HG03066 (cell line): ENCODE results near the gene ZNF789.
"Not testable (repeated sequence)": the region's sequence is repeated elsewhere in the genome, so short reads cannot be mapped to it uniquely, and the experiment has no call there.

Experiments used
- ATAC-seq: cut with Tn5 transposase; IDR thresholded peaks from one replicate; pipeline ENCODE4 v1.9.1; 2021; ENCODE audit warnings: low read depth; ENCODE audit not compliant: unreplicated experiment

ZNF789 gene

GRCh38 chr7:99501236-99501635 lies 28.5 kb downstream of the ZNF789 start:
- not testable (repeated sequence) for ATAC-seq

- peak; percentile 74 for ATAC-seq
Observed at GRCh38 chr7:99504281-99504602, 31.6 kb downstream of the ZNF789 start.

GRCh38 chr7:99504603-99505323 lies 32.1 kb downstream of the ZNF789 start, which contains the start of gene ZKSCAN5:
Gene ZKSCAN5 (plus strand): TSS chr7:99504662. CDS start chr7:99506045, 1,383 bp downstream.
- peak; percentile 70 for ATAC-seq

GRCh38 chr7:99505324-99505662 lies 32.6 kb downstream of the ZNF789 start:
- ATAC-seq = peak; percentile 10

GRCh38 chr7:99514050-99514449 lies 41.4 kb downstream of the ZNF789 start:
- ATAC-seq = no peak

- ATAC-seq = no peak
Observed at GRCh38 chr7:99521399-99521798, 48.7 kb downstream of the ZNF789 start.

- no peak for ATAC-seq
Observed at GRCh38 chr7:99525713-99526440, 53.2 kb downstream of the ZNF789 start.

GRCh38 chr7:99531354-99531765 lies 58.7 kb downstream of the ZNF789 start:
- no peak for ATAC-seq

- no peak for ATAC-seq
Observed at GRCh38 chr7:99535667-99536066, 63.0 kb downstream of the ZNF789 start.
